LNCAP (cell line): ENCODE measurements around the gene EFCAB9.

Experiments
- TF ChIP-seq, protein P1 (sequence below): fragments of 450-650 bp; IDR thresholded peaks from 2 replicates; pipeline ENCODE4 v1.5.1; 2017; ENCODE audit warnings: mild to moderate bottlenecking

Gene EFCAB9

GRCh38 chr5:172149073-172149472, 44.9 kb upstream of the EFCAB9 start:
- TF ChIP-seq, protein P1, sequence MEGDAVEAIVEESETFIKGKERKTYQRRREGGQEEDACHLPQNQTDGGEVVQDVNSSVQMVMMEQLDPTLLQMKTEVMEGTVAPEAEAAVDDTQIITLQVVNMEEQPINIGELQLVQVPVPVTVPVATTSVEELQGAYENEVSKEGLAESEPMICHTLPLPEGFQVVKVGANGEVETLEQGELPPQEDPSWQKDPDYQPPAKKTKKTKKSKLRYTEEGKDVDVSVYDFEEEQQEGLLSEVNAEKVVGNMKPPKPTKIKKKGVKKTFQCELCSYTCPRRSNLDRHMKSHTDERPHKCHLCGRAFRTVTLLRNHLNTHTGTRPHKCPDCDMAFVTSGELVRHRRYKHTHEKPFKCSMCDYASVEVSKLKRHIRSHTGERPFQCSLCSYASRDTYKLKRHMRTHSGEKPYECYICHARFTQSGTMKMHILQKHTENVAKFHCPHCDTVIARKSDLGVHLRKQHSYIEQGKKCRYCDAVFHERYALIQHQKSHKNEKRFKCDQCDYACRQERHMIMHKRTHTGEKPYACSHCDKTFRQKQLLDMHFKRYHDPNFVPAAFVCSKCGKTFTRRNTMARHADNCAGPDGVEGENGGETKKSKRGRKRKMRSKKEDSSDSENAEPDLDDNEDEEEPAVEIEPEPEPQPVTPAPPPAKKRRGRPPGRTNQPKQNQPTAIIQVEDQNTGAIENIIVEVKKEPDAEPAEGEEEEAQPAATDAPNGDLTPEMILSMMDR = no peak

DNA sequence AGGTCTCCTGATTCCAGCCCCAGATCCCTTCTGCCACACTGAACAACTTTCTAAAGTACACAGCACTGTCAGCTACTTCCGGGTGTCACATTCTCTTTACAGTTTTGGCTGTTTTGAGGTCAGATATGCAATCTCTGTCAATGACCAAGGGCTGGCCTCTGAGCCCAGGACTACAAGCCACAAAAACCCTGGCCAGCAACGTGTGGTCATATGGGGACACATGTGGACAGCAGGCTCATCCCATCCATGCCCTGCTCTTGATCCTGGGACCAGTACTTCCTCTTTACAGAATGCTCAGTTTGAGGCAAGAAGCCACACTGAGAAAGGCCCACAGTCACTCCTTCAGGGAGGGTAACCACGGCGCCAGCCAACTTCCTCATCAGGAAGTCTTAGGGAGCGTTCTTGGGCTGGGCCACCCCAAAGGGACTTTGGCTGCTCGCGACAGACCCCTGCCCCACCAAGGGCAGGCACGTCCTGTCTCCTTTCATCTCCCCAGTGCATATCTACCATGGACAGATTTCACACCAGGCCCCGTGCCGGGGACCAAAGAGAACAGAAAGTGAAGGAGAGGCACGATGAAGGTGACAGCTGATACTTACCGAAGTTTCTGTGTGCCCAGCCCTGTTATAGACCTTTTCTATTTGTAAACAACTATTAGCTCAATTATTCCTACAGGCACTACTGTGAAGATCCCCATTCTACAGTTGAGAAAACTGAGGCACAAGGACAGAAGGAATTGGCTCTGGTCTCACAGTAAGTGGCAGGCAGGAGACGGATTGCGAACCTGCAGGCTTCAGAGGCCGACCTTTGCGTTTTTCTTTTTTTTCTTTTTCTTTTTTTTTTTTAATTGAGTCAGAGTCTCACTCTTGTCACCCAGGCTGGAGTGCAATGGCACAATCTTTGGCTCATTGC, 43.2 kb upstream of the EFCAB9 start:
- TF ChIP-seq, protein P1 = no peak

GRCh38 chr5:172151661-172152210, 42.2 kb upstream of the EFCAB9 start:
- TF ChIP-seq, protein P1 = no peak

DNA sequence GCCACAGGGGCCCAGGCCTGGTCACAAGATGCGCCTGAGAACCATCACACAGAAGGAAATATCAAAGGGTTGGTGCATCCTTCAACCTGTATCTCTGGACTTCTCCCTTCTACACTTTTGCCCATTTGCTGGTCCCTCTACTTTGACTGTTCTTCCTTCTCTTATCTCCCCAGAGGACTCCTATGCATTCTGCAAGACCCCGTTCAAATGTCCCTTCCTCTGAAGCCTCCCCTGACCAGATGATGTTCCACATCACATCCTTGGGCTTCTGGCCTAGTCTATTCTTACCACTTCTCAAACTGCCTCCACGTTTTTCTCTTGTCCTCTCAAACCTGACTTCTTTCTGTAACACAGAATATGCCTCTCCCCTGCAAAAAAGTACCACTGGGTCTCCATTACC, 40.3 kb upstream of the EFCAB9 start:
- TF ChIP-seq, protein P1 = no peak

DNA sequence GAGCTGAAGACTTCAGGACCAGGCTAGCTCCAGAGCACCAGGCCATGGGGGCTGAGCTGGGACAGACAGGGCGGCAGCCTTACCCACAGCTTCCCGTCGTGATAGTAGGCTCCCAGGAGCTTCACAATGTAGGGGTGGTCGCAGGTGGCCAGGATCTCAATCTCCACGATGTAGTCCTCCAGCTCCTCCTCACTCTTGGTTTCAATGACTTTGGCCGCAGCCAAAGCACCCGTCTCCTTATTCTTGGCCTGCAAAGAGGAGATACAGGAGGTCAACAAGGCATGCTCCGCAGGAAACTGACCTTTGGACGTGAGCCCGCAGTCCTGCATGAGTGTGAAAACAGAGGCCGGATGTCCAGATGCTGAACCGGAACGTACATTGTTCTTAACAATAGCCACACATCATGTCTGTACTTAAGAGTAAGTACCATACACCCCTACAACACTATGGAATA, 37.4 kb upstream of the EFCAB9 start:
- TF ChIP-seq, protein P1 = no peak

DNA sequence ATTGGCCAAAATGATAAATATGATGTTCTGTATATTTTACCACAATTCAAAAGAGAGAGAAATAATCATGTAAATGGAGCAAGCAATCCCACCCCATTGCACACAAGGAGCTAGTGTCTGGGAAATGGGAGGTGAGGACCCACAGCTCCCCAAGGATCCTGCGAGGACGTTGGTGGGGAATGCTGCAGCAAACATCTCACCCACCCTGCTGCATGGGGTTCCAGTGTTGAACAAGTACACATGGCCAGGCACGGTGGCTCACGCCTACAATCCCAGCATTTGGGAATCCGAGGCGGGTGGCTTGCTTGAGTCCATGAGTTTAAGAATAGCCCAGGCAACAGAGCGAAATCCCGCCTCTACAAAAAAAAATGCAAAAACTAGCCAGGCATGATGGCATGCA, 35.0 kb upstream of the EFCAB9 start:
- TF ChIP-seq, protein P1 = no peak

DNA sequence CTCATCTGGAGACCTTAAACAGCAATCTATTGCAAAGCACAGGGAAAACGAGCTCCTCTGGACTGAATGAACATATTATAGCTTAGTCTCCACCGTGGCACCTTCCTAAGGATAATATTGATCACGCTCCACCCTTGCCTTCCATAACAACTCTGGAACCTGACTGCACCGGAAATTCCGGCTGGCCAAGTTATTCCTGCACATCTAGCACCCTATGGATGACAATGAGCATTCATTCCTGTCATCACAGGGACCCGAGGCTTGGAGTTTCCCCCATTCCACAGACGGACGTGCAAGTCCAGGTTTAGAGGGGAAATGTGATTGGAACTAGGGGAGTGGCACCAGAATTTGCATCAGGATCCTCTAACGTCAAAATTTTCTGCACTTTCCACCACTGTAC, 33.5 kb upstream of the EFCAB9 start:
- TF ChIP-seq, protein P1 = no peak
